Left ventricle myocardium inferior (tissue), 1 donor: ENCODE results near the gene SCAMP5. TPM values are rescaled to one million over a fixed set of nuclear protein-coding genes. Genes with fewer than 3 reads are reported as not detected.

Experiments
- DNase-seq: peaks from one replicate; pipeline ENCODE4 v3.0.0-alpha.2; 2020
- H3K27ac ChIP-seq: fragments of 200-600 bp; replicated peaks from 2 replicates; pipeline ENCODE4 v1.8.0; 2021
- H3K27me3 ChIP-seq: fragments of 200-600 bp; 2 replicates; pipeline ENCODE4 v1.8.0; 2021; ENCODE audit warnings: low read depth
- H3K36me3 ChIP-seq: fragments of 200-600 bp; 2 replicates; pipeline ENCODE4 v1.8.0; 2021
- H3K4me1 ChIP-seq: fragments of 200-600 bp; 2 replicates; pipeline ENCODE4 v1.8.0; 2021
- H3K4me3 ChIP-seq: fragments of 200-600 bp; 2 replicates; pipeline ENCODE4 v1.8.0; 2021; ENCODE audit warnings: mild to moderate bottlenecking, moderate library complexity
- H3K9me3 ChIP-seq: fragments of 200-600 bp; replicated peaks from 2 replicates; pipeline ENCODE4 v1.8.0; 2021
- CTCF ChIP-seq: fragments of 200-600 bp; IDR thresholded peaks from 2 replicates; pipeline ENCODE4 v1.8.0; 2021; ENCODE audit warnings: antibody characterized with exemption, mild to moderate bottlenecking, borderline replicate concordance
- intact Hi-C: fragments of 100-400 bp; cut with micrococcal nuclease; formaldehyde crosslinking; loops from one replicate; pipeline ENCODE4 v1.11.0; 2022
- total RNA-seq: library from RNA; stranded (reverse); fragmentation: NEBNext Ultra II Directional; extraction: Animal tissue kit (Norgen Biotek cat#: 25700); gene quantifications from one replicate; pipeline ENCODE4 v1.2.1, GENCODE V29; 2021
- donor health status: DM: no; HTN: yes; CAD: no; lungs with severe emphysema.

Gene SCAMP5
- total RNA-seq, 1 donor from 2014 or later: 3.0 TPM

- Histone ChIP-seq H3K4me3 (no peak overlapping the region), H3K27ac (no peak overlapping the region), H3K4me1 (peaks cover 24% of the 10 kb centered on the region), H3K36me3 (no peaks in the 10 kb centered on the region), H3K27me3 (no peaks in the 10 kb centered on the region), H3K9me3 (no peaks in the 10 kb centered on the region)
- TF ChIP-seq CTCF: no peak
- DNase-seq: no peak
- intact Hi-C loops: no loop called here
These were observed 26.0 kb downstream of the SCAMP5 start for GRCh38 chr15:75021341-75021740.

DNA sequence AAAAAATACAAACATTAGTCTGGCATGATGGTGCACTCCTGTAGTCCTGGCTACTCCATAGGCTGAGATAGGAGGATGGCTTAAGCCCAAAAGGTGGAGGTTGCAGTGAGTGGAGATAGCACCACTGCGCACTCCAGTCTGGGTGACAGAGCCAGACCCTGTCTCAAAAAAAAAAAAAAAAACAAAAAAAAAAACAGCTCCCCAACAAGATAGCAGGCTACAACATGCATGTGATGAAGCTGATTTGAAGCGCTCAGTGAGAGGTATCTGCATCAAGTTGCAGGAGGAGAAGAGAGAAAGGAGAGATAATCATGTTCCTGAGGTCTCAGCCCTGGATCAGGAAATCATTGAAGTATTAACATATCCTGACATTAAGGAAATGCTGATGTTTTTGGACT, 27.4 kb downstream of the SCAMP5 start:
- Histone ChIP-seq H3K27me3 (no peaks in the 10 kb centered on the region), H3K9me3 (no peaks in the 10 kb centered on the region), H3K27ac (peak overlapping the region; percentile 92), H3K4me3 (no peak overlapping the region), H3K36me3 (no peaks in the 10 kb centered on the region), H3K4me1 (peaks cover 24% of the 10 kb centered on the region)
- DNase-seq: no peak
- intact Hi-C loops: no loop called here
- TF ChIP-seq CTCF: no peak

GRCh38 chr15:75023181-75023871, 28.0 kb downstream of the SCAMP5 start, which contains the start of gene PPCDC:
Gene PPCDC, plus strand, starts transcription at chr15:75023590. Its CDS starts 4,729 bp downstream, at chr15:75028319.
- Histone ChIP-seq H3K27me3 (no peaks in the 10 kb centered on the region), H3K36me3 (no peaks in the 10 kb centered on the region), H3K4me1 (peaks cover 25% of the 10 kb centered on the region), H3K4me3 (peak within 1 kb of the TSS; percentile 91), H3K27ac (peak within 1 kb of the TSS; percentile 92), H3K9me3 (no peaks in the 10 kb centered on the region)
- DNase-seq: peak; percentile 96
- intact Hi-C loops: no loop called here
- TF ChIP-seq CTCF: no peak

DNA sequence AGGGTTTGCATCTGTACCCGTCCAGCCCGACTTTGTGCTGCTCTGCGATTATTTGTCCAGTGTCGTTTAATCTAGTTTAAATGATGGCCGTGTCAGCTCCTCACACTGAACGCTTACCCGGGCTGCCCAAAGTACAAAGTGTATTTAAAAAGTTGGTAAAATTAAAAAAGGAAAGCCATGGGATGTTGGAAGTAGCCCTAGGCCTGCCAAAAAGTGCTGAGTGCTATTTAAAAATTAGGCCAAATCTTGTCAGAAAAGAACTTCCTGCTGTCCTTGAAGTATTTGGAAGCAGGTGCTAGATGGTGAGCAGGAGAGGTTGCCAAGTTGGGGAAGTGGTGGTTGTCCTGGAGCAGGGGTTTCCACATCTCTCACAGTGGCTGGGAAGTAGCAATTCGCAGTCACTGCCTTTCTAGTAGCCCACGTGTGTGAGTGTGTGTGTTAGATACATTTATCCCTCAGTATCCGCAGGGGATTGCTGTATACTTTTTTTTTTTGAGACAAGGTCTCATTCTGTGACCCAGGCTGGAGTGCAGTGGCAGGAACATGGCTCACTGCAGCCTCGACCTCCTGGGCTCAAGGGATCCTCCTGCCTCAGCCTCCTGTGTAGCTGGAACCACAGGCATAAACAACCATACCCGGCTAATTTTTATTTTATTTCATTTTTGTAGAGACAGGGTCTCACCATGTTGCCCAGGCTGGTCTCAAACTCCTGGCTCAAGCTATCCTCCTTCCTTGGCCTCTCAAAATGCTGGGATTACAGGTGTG, 28.7 kb downstream of the SCAMP5 start:
- no peaks in the 10 kb centered on the region for H3K27me3 ChIP-seq
- H3K4me3 ChIP-seq: peak overlapping the region; percentile 91
- no peaks in the 10 kb centered on the region for H3K36me3 ChIP-seq
- H3K4me1 ChIP-seq: peaks cover 32% of the 10 kb centered on the region
- H3K27ac ChIP-seq: peak overlapping the region; percentile 92
- no peak for DNase-seq
- TF ChIP-seq CTCF: no peak
- H3K9me3 ChIP-seq: no peaks in the 10 kb centered on the region
- intact Hi-C loops: no loop called here

DNA sequence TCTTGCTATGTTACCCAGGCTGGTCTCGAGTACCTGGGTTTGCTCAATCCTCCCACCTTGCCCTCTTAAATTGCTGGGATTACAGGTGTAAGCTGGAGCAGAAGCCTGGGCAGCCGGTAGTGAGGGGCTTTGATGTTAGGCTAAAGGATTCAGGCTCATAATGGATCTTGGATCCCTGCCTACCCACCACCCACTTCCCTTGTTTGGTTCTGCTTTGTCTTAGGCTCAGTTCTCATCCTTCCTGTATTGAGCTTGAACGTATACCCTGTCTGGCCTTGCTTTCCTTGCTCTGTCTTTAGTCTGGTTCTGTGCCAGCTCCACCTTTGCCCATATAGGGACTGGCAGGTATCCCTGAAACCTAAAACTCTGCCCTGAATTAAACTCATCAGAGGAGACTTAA, 29.7 kb downstream of the SCAMP5 start:
- no peak for DNase-seq
- no peaks in the 10 kb centered on the region for H3K27me3 ChIP-seq
- H3K36me3 ChIP-seq: no peaks in the 10 kb centered on the region
- H3K9me3 ChIP-seq: no peaks in the 10 kb centered on the region
- TF ChIP-seq CTCF: no peak
- peaks cover 43% of the 10 kb centered on the region for H3K4me1 ChIP-seq
- intact Hi-C loops: no loop called here
- H3K27ac ChIP-seq: no peak overlapping the region
- H3K4me3 ChIP-seq: no peak overlapping the region
